ENCODE results near the gene HERPUD1. TPM values are rescaled to one million over a fixed set of nuclear protein-coding genes. Genes with fewer than 3 reads are reported as not detected.
"Not testable (repeated sequence)": the region's sequence is repeated elsewhere in the genome, so short reads cannot be mapped to it uniquely, and the experiment has no call there.

The HERPUD1 gene
- total RNA-seq: 105 TPM
- long read RNA-seq, transcript HERPUD1-201 (8 exons, 1,862 nt): minor isoform, 17 of 214 reads
- long read RNA-seq, transcript HERPUD1-204 (8 exons, 2,946 nt): major isoform, 189 of 214 reads
- long read RNA-seq, partial matches to known transcripts: 3 of 214 reads
- long read RNA-seq, other reads (novel, unspliced or antisense): 2 of 214 reads

GRCh38 chr16:56931892-56932720 lies at the start of gene HERPUD1:
HERPUD1 (plus strand) TSS chr16:56932142; CDS start chr16:56932245, 103 bp downstream.
- peak; percentile 96 for ATAC-seq (ENCODE audit: poor library complexity)
- peak; percentile 99 for DNase-seq
- intact Hi-C loops (cut with DNase I): loop anchor here (5.0 kb wide), 1 partner anchor 65 kb away; the partner anchor contains the start of gene SLC12A3

DNA sequence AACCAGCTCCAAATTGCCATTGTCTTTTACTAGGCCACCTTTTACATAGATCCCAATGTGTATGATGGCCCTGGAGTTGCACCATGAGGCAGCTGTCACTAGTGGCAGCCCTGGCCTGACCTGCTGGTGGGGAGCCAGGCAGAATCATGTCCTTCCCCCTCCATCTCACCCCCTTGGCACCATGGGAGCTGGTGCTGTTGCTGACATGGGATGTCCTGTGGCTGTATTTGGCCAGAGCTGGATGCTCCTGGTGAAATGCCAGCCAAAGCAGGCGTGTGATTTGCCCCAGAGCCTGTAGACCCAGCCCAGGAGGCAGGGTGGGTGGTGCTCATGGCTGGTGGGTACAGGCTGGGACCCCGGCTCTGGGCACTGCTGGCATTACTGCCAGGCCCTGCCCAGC lies 48.4 kb upstream of the HERPUD1 start:
- ATAC-seq (ENCODE audit: poor library complexity) (peak; percentile 43), DNase-seq (no peak)
- intact Hi-C loops (cut with DNase I): no loop called here

GRCh38 chr16:56884026-56884582 lies 47.8 kb upstream of the HERPUD1 start:
- no peak for DNase-seq
- intact Hi-C loops (cut with DNase I): no loop called here
- no peak for ATAC-seq (ENCODE audit: poor library complexity)

GRCh38 chr16:56884929-56885328 lies 47.0 kb upstream of the HERPUD1 start:
- intact Hi-C loops (cut with DNase I); ATAC-seq (ENCODE audit: poor library complexity); DNase-seq: not testable (repeated sequence)

GRCh38 chr16:56885446-56886162 lies 46.3 kb upstream of the HERPUD1 start:
- intact Hi-C loops (cut with DNase I): no loop called here
- DNase-seq (no peak), ATAC-seq (ENCODE audit: poor library complexity) (no peak)

DNA sequence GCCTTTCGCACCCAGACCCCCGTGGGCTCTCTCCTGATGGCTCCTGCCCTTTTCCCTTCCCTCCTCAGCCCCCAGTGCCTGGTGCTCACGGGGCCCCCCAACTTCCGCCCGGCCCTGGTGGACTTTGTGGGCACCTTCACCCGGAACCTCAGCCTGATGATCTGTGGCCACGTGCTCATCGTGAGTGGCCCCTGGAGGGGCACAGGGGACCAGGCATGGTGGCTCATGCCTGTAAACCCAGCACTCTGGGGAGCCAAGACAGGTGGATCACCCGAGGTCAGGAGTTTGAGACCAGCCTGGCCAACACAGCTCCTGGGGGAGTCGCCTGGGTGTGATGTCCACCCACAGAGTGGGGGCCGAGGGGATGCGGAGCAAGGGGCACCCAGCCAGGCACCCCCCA lies 45.6 kb upstream of the HERPUD1 start:
- ATAC-seq (ENCODE audit: poor library complexity) (no peak), DNase-seq (no peak)
- intact Hi-C loops (cut with DNase I): no loop called here

GRCh38 chr16:56886826-56887225 lies 45.1 kb upstream of the HERPUD1 start:
- intact Hi-C loops (cut with DNase I): no loop called here
- ATAC-seq (ENCODE audit: poor library complexity) (no peak), DNase-seq (no peak)

DNA sequence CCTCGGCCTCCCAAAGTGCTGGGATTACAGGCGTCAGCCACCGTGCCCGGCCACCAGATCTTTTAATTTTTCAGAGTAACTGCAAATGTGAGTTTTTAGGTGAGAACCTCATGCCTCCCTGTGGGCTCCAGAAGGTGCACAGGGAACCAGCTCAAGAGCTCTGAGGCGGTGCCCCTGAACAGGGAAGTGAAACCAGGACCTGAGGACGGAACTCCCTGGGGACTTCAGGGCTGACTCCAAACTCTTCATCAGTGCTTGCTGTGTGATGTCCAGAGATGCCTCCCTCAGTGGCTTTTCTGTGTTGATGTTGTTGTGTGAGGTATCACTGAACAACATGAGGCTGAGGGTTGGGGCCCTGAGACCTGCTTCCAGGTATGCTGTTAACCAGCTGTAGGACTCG lies 43.1 kb upstream of the HERPUD1 start:
- intact Hi-C loops (cut with DNase I): no loop called here
- no peak for ATAC-seq (ENCODE audit: poor library complexity)
- DNase-seq: no peak

GRCh38 chr16:56889206-56889605 lies 42.7 kb upstream of the HERPUD1 start:
- intact Hi-C loops (cut with DNase I): no loop called here
- DNase-seq (no peak), ATAC-seq (ENCODE audit: poor library complexity) (no peak)

GRCh38 chr16:56891685-56892084 lies 40.3 kb upstream of the HERPUD1 start:
- no peak for ATAC-seq (ENCODE audit: poor library complexity)
- DNase-seq: no peak
- intact Hi-C loops (cut with DNase I): no loop called here

DNA sequence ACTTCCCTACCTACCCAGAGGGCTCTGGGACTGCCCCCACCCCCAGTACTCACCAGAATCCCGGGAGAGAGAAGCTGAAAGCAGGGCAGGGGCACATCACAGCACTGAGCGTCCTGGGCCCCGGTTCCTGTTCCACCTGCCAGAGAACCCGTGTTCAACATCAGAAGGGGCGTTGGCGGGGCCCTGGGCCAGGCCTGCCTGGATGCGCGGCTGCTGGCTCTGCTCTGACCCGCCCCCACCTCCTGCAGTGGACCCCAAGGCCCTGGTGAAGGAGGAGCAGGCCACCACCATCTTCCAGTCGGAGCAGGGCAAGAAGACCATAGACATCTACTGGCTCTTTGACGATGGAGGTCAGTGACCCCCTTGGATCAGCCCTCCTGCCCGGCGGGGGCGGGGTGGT lies 39.2 kb upstream of the HERPUD1 start:
- no peak for ATAC-seq (ENCODE audit: poor library complexity)
- DNase-seq: no peak
- intact Hi-C loops (cut with DNase I): no loop called here

DNA sequence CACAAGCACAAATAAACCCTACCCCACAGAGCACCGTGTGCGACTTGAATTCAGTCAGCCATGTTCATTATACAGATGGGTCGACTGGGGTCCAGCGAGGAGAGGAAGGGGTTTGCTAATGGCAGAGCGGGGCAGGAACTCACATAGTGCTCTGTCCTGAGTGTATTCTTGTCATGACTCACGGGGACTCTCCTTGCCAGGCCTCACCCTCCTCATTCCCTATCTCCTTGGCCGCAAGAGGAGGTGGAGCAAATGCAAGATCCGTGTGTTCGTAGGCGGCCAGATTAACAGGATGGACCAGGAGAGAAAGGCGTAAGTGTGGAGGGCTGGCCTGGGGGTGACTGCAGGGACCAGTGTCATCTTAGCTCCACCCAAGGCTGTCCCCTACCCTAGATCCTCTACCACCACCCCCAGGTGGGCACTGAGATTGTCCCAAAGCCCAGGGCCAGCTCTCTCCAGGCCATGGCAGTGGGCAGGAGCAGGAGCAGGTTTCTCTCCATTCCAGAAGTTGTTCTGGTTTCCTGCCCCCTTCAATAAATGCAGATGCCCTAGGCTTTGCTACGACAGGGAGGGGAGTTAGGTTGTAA lies 37.5 kb upstream of the HERPUD1 start:
- ATAC-seq (ENCODE audit: poor library complexity): no peak
- DNase-seq: no peak
- intact Hi-C loops (cut with DNase I): no loop called here

DNA sequence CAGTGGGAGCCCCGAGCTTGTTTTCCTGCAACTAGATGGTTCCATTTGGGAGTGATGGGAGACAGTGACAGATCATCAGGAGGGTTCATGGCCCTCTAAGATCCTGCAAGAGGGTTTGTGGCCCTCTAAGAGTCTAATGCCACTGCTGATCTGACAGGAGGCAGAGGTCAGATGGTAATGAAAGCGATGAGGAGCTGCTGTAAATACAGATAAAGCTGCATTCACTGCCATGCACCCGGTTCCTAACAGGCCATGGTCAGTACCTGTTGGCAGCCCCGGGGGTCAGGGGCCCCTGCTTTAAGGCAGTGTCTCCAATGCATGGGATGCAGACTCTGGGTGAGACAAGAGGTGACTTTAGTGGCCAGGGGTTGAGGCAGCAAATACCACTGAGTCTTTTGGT lies 36.1 kb upstream of the HERPUD1 start:
- intact Hi-C loops (cut with DNase I): no loop called here
- no peak for ATAC-seq (ENCODE audit: poor library complexity)
- no peak for DNase-seq

DNA sequence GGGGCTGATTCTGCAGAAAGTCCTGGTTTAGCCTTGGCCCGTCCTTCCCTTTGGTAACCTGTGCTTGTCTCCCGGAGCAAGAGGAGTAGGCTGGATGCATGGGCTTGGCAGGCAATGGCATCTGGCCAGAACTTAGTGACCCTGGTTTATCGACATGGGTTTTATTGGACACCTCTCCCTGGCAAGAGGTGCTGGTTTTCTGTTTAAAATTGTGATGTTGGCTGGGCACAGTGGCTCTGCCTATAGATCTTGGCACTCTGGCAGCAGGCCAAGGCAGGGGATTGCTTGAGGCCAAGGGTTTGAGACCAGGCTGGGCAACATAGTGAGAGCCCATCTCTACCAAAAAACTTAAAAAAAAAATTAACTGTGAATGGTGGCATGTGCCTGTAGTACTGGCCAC lies 35.7 kb upstream of the HERPUD1 start:
- ATAC-seq (ENCODE audit: poor library complexity): no peak
- no peak for DNase-seq
- intact Hi-C loops (cut with DNase I): no loop called here

- intact Hi-C loops (cut with DNase I): no loop called here
- no peak for ATAC-seq (ENCODE audit: poor library complexity)
- DNase-seq: no peak
Observed at GRCh38 chr16:56897026-56897799, 34.7 kb upstream of the HERPUD1 start.

- DNase-seq (no peak), ATAC-seq (ENCODE audit: poor library complexity) (no peak)
- intact Hi-C loops (cut with DNase I): no loop called here
Observed at GRCh38 chr16:56898847-56899246, 33.1 kb upstream of the HERPUD1 start.

DNA sequence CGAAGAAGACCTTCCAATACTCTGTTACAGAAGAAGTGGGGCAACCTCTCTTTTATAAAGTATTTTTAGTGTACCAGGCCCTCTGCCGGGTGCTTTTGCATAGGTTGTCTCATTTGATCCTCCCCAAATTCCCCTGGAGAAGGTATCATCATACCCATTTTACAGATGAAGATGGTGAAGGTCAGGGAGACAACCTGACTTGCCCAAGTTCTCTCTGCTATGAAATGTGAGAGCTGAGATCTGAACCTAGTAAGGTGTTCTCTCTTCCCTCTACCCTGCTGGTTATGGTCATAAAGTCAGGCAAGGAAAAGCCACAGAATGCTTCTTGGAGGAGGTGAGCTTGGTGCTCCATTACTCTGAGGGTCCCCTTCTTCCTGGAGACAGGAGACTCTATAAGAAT lies 28.1 kb upstream of the HERPUD1 start:
- intact Hi-C loops (cut with DNase I): no loop called here
- DNase-seq (no peak), ATAC-seq (ENCODE audit: poor library complexity) (no peak)

DNA sequence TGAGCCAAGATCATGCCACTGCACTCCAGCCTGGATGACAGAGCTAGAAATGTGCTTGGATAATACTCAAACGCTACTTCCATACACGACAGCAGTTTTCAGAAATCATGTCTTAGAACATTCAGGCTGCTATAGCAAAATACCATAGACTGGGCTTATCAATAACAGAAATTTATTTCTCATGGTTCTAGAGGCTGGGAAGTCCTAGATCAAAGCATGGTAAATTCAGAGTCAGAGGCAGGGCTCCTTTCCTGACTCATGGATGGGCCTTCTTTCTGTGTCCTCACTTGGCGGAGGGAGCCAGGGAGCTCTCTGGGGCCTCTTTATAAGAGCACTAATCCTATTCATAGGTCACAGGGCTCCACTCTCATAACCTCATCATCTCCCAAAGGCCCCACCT lies 24.5 kb upstream of the HERPUD1 start:
- ATAC-seq (ENCODE audit: poor library complexity) (no peak), DNase-seq (no peak)
- intact Hi-C loops (cut with DNase I): no loop called here

Data from Right ventricle myocardium superior (tissue), 1 donor.